Caco-2 (cell line): ENCODE data around the gene TMEM91. TPM values are rescaled to one million over a fixed set of nuclear protein-coding genes. Genes with fewer than 3 reads are reported as not detected.
"Not testable (repeated sequence)": the region's sequence is repeated elsewhere in the genome, so short reads cannot be mapped to it uniquely, and the experiment has no call there.

Experiments
- BruUV-seq: library from RNA; stranded (reverse); fragments of 400-500 nt; replicated peaks from 2 replicates; lab custom pipeline; 2021; lab: Mats Ljungman, UMichigan
- CTCF ChIA-PET: fragments of 300-600 bp; sonication (Branson Sonifier 250); formaldehyde crosslinking; loops from one replicate; lab custom pipeline; 2022; ENCODE audit warnings: antibody characterized with exemption; lab: Charles Lee
- POLR2A ChIA-PET: fragments of 300-600 bp; sonication (Branson Sonifier 250); formaldehyde crosslinking; loops from one replicate; lab custom pipeline; 2022; ENCODE audit warnings: antibody characterized with exemption; lab: Charles Lee
- DNase-seq, 2 experiments: peaks; one replicate each; pipeline versions ENCODE4 v3.0.0 to v3.0.0-alpha.2; 2020 to 2022
- H3K27me3 ChIP-seq: replicated peaks from 2 replicates; pipeline ENCODE4 v1.6.0; 2011; ENCODE audit warnings: low read length; ENCODE audit not compliant: control insufficient read depth, insufficient read depth
- H3K36me3 ChIP-seq: 2 replicates; pipeline ENCODE4 v1.5.1; 2011; ENCODE audit warnings: low read length; ENCODE audit not compliant: control insufficient read depth, insufficient read depth
- H3K4me1 ChIP-seq: fragments of 250-450 bp; sonication (Bioruptor Pico); 2 replicates; pipeline ENCODE4 v1.5.1; 2020; ENCODE audit warnings: mild to moderate bottlenecking
- H3K4me3 ChIP-seq: 2 replicates; pipeline ENCODE4 v1.5.1; 2011; ENCODE audit warnings: low read depth, mild to moderate bottlenecking, control low read depth, low read length
- H3K9me3 ChIP-seq: fragments of 250-450 bp; sonication (Bioruptor Pico); 2 replicates; pipeline ENCODE4 v1.5.1; 2020; ENCODE audit warnings: mild to moderate bottlenecking, moderate library complexity
- H3K27ac Mint-ChIP-seq: one replicate; pipeline ENCODE4 v1.8.0; 2022; ENCODE audit warnings: mixed read lengths; ENCODE audit not compliant: unreplicated experiment
- H3K27me3 Mint-ChIP-seq: one replicate; pipeline ENCODE4 v1.8.0; 2022; ENCODE audit warnings: mixed read lengths; ENCODE audit not compliant: insufficient read depth, unreplicated experiment
- H3K36me3 Mint-ChIP-seq: one replicate; pipeline ENCODE4 v1.8.0; 2022; ENCODE audit warnings: mild to moderate bottlenecking, mixed read lengths; ENCODE audit not compliant: insufficient read depth, unreplicated experiment
- H3K4me1 Mint-ChIP-seq: one replicate; pipeline ENCODE4 v1.8.0; 2022; ENCODE audit warnings: low read depth, mixed read lengths; ENCODE audit not compliant: unreplicated experiment
- H3K4me3 Mint-ChIP-seq: one replicate; pipeline ENCODE4 v1.8.0; 2022; ENCODE audit warnings: mild to moderate bottlenecking, moderate library complexity, mixed read lengths; ENCODE audit not compliant: unreplicated experiment
- H3K9me3 Mint-ChIP-seq: one replicate; pipeline ENCODE4 v1.8.0; 2022; ENCODE audit warnings: mixed read lengths; ENCODE audit not compliant: unreplicated experiment
- intact Hi-C: fragments of 100-400 bp; cut with micrococcal nuclease; formaldehyde crosslinking; loops from one replicate; pipeline ENCODE4 v1.10.0; 2022; ENCODE audit not compliant: unreplicated experiment
- total RNA-seq: library from RNA; stranded (reverse); gene quantifications from 2 replicates; pipeline ENCODE4 v1.2.3, GENCODE V29; 2022
- TF ChIP-seq, protein P1 (sequence below), 2 experiments: fragments of 200-600 bp in 1 of 2; IDR thresholded peaks; 1 replicate in 1 of 2; 2 replicates in 1 of 2; pipeline versions ENCODE4 v1.5.1 to v1.8.0; 2011 to 2022; ENCODE audit warnings: antibody characterized with exemption in 1 of 2, control low read depth in 1 of 2, inconsistent platforms in 1 of 2, low read depth in 1 of 2, low read length in 1 of 2, mild to moderate bottlenecking in 1 of 2, moderate library complexity in 1 of 2; ENCODE audit not compliant: insufficient read depth in 1 of 2, severe bottlenecking in 1 of 2, unreplicated experiment in 1 of 2

Gene TMEM91
- total RNA-seq, 1 experiment from 2014 or later: 1.4 TPM

DNA sequence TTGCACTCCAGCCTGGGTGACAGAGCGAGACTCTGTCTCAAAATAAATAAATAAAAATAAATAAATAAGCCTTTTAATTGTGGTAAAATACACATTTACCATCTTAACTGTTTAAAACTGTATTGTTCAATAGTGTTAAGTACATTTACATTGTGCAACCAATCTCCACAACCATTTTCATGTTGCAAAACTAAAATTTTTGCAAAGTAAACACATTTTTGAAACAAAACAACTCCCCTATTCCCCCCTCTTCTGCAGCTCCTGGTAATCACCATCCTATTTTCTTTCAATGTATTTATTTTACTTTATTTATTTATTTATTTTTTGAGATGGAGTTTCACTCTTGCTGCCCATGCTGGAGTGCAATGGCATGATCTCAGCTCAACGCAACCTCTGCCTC is 6.6 kb upstream of the TMEM91 start:
- Histone ChIP-seq H3K9me3 (no peaks in the 10 kb centered on the region), H3K27me3 (no peaks in the 10 kb centered on the region), H3K36me3 (no peaks in the 10 kb centered on the region), H3K4me1 (peaks cover 10% of the 10 kb centered on the region), H3K4me3 (no peak overlapping the region)
- H3K36me3 Mint-ChIP-seq: no peaks in the 10 kb centered on the region
- TF ChIP-seq, protein P1, sequence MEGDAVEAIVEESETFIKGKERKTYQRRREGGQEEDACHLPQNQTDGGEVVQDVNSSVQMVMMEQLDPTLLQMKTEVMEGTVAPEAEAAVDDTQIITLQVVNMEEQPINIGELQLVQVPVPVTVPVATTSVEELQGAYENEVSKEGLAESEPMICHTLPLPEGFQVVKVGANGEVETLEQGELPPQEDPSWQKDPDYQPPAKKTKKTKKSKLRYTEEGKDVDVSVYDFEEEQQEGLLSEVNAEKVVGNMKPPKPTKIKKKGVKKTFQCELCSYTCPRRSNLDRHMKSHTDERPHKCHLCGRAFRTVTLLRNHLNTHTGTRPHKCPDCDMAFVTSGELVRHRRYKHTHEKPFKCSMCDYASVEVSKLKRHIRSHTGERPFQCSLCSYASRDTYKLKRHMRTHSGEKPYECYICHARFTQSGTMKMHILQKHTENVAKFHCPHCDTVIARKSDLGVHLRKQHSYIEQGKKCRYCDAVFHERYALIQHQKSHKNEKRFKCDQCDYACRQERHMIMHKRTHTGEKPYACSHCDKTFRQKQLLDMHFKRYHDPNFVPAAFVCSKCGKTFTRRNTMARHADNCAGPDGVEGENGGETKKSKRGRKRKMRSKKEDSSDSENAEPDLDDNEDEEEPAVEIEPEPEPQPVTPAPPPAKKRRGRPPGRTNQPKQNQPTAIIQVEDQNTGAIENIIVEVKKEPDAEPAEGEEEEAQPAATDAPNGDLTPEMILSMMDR (IDR thresholded peaks at IDR 0.05; ENCODE audit: insufficient read depth in 1 of 2, low read depth in 1 of 2, low read length in 1 of 2, severe bottlenecking in 1 of 2, unreplicated experiment in 1 of 2): no peak
- H3K4me1 Mint-ChIP-seq: no peaks in the 10 kb centered on the region
- H3K27ac Mint-ChIP-seq: no peak overlapping the region
- CTCF ChIA-PET: no interaction called here
- H3K4me3 Mint-ChIP-seq: no peak overlapping the region
- no peak for DNase-seq
- no TSS peak for BruUV-seq
- no peaks in the 10 kb centered on the region for H3K9me3 Mint-ChIP-seq
- POLR2A ChIA-PET: no interaction called here
- intact Hi-C loops: no loop called here
- no peaks in the 10 kb centered on the region for H3K27me3 Mint-ChIP-seq

DNA sequence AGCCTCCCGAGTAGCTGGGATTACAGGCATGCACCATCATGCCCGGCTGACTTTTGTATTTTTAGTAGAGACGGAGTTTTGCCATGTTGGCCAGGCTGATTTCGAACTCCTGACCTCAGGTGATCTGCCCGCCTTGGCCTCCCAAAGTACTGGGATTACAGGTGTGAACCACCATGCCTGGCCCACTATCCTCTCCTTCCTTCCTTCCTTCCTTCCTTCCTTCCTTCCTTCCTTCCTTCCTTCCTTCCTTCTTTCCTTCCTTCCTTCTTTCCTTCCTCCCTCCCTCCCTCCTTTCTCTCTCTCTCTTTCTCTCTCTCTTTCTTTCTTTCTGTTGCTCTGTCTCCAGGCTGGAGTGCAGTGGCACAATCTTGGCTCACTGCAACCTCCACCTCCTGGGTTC is 5.2 kb upstream of the TMEM91 start:
- H3K27me3 ChIP-seq, BruUV-seq, H3K36me3 ChIP-seq, H3K9me3 ChIP-seq, H3K4me3 ChIP-seq, intact Hi-C loops, POLR2A ChIA-PET, H3K9me3 Mint-ChIP-seq, H3K4me1 Mint-ChIP-seq, DNase-seq, H3K27ac Mint-ChIP-seq, CTCF ChIA-PET, H3K4me3 Mint-ChIP-seq, H3K27me3 Mint-ChIP-seq, H3K36me3 Mint-ChIP-seq: not testable (repeated sequence)
- H3K4me1 ChIP-seq: peaks cover 10% of the 10 kb centered on the region

DNA sequence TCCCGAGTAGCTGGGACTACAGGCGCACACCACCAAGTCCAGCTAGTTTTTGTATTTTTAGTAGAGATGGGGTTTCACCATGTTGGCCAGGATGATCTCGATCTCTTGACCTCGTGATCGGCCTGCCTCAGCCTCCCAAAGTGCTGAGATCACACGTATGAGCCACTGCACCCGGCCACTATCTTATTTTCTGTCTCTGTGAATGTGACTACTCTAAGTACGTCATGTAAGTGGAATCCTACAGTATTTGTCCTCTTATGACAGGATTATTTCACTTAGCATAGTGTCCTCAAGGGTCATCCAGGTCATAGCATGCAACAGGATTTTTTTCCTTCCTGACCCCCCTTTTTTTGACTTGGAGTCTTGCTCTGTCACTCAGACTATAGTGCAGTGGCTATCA is 4.8 kb upstream of the TMEM91 start:
- CTCF ChIA-PET: no interaction called here
- BruUV-seq: no TSS peak
- no peaks in the 10 kb centered on the region for H3K9me3 ChIP-seq
- Mint-ChIP-seq H3K36me3 (no peaks in the 10 kb centered on the region), H3K9me3 (no peaks in the 10 kb centered on the region), H3K27ac (no peak overlapping the region), H3K4me3 (no peak overlapping the region), H3K27me3 (no peaks in the 10 kb centered on the region), H3K4me1 (no peaks in the 10 kb centered on the region)
- H3K27me3 ChIP-seq: no peaks in the 10 kb centered on the region
- intact Hi-C loops: no loop called here
- no peaks in the 10 kb centered on the region for H3K36me3 ChIP-seq
- TF ChIP-seq, protein P1 (IDR thresholded peaks at IDR 0.05; ENCODE audit: insufficient read depth in 1 of 2, low read depth in 1 of 2, low read length in 1 of 2, severe bottlenecking in 1 of 2, unreplicated experiment in 1 of 2): no peak
- H3K4me1 ChIP-seq: peaks cover 10% of the 10 kb centered on the region
- no peak for DNase-seq
- no peak overlapping the region for H3K4me3 ChIP-seq
- POLR2A ChIA-PET: no interaction called here

DNA sequence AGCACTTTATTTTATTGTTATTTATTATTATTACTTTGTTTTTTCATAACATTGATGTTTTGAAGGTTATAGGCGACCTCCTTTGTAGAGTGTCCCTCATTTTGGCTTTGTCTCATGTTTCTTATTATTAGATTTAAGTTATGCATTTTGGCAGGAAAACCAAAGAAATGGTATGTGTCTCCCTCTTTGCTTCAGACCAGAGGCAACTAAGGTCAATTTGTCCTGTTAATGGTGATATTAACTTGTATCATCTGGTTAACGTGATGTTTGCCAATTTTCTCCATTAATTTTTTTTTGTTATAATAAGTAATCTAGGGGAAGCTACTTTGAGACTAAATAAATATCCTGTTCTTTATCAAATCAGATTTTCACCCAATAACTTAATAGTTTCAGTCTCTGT is 3.8 kb upstream of the TMEM91 start:
- Histone ChIP-seq H3K27me3 (no peaks in the 10 kb centered on the region), H3K36me3 (no peaks in the 10 kb centered on the region), H3K9me3 (no peaks in the 10 kb centered on the region), H3K4me3 (no peak overlapping the region), H3K4me1 (peaks cover 7% of the 10 kb centered on the region)
- TF ChIP-seq, protein P1 (IDR thresholded peaks at IDR 0.05; ENCODE audit: insufficient read depth in 1 of 2, low read depth in 1 of 2, low read length in 1 of 2, severe bottlenecking in 1 of 2, unreplicated experiment in 1 of 2): no peak
- no peak overlapping the region for H3K4me3 Mint-ChIP-seq
- H3K4me1 Mint-ChIP-seq: no peaks in the 10 kb centered on the region
- ChIA-PET POLR2A (no interaction called here), CTCF (no interaction called here)
- no peak for DNase-seq
- no TSS peak for BruUV-seq
- H3K9me3 Mint-ChIP-seq: no peaks in the 10 kb centered on the region
- H3K27me3 Mint-ChIP-seq: no peaks in the 10 kb centered on the region
- H3K36me3 Mint-ChIP-seq: no peaks in the 10 kb centered on the region
- H3K27ac Mint-ChIP-seq: no peak overlapping the region
- intact Hi-C loops: no loop called here
